ENCODE measurements around the gene CDK1.
"Not testable (repeated sequence)": the region's sequence is repeated elsewhere in the genome, so short reads cannot be mapped to it uniquely, and the experiment has no call there.

CDK1 gene

DNA sequence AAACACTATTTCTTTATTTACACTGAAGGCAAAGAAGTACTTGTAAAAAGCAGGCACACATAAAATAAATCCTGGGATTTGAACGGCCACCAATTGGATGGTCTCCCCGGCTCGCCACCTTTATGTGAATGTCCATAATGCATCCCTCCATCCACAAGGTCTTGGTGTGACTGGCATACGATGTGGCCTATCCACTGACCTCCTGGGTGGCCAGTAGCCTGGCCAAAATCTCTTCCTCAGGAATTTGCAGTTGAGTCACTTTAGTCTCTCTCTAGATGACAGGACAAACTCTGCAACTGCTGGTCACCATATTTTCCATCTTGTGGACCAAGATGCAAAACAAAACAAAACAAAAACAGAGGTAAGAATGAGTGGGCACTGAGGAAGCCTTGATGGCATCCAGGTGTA lies 39.1 kb downstream of the CDK1 start:
- DNase-seq (ENCODE audit: low spot score): peak; percentile 38

DNA sequence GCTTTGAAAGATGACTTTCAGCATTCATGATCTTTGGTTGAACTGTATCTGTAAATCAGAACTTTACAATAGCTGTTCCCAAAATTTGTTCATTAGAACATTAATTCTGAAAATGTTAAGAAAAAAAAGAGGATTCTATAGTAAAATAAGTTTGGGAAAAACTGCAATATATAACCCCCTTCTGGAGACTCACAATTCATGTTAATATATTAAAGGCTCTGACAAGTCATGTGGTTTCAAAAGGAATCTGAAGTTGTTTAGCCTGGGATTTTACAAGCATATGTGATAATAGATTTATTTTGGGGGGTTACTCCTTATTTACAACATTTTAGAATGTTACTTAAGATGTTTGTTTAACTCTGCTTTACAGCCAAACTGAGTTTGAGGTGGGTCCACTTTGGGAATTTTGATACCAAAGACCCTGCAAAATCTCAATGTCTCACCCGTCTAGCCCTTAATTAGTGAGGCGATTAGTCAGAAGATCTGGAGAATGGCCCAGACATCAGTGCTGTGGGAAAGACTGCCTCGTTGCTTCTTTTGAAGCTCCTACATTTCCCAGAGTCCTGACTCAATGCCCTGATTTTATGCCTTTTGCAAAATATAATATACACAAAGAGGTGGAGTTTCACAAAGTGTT lies 40.0 kb downstream of the CDK1 start:
- no peak for DNase-seq (ENCODE audit: low spot score)

DNA sequence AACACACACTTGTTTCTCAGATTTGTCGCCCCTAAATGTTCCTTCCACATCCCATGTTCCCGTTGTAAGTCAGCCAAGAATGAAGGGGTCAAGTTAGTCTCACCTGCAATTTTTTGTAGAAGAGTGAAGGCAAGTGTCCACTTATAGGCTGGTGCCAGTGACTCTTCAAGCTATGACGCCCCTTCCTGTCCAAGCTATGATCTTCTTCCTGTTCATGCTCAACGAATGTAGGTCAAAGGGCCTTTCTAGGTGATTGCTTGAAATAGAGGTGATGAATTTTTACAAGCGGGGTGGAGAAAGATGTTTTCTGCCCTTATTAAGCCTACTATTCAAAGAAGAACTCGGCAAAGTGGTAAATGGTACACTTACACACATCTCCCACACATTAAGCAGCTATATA lies 41.0 kb downstream of the CDK1 start:
- no peak for DNase-seq (ENCODE audit: low spot score)

DNA sequence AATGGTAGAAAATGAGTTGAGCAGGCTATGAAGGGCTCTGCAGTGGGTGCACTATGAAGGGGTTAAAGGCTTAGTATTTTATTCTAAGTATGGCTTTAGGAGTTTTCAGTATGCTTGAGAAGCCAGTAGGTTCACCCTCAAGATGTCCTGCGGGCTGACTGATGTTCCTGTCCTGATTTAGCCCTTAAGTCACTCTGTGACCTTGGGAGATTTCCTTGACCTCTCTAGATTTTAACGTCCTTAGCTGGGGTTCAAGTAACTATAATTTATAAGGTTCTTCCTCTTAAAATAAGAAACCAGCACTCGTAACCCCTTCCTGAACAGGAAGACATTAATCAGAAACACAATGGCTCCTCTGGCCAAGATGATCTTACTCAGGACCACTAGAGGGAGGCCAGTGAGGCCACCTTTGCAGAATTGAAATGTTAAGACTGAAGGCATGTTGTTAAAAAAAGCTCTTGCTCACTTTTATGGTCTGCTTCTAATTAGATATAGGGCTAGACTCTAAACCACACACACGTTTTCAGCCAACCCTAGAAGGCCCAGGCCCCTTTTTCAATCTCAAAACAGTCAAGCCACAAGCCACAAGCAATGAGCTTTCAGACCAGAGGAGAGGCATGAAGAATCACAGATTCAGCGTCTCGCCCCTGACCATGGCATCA lies 41.9 kb downstream of the CDK1 start:
- no peak for DNase-seq (ENCODE audit: low spot score)

DNA sequence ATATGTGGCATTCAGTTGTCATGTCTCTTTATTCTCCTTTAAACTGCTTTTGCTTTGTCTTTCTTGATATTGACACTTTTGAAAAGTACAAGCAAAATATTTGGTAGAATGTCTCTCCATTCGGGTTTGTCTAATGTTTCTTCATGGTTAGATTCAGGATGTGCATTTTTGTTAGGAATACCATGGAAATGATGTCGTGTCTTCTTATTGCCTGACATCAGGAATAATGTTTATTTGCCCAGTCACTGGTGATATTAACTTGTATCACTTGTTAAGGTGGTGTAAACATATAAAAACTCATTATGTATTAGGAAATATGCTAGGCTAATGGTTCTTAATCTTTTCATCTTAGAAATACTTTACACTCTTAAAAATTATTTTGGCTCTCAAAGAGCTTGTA lies 43.4 kb downstream of the CDK1 start:
- DNase-seq (ENCODE audit: low spot score): no peak

DNA sequence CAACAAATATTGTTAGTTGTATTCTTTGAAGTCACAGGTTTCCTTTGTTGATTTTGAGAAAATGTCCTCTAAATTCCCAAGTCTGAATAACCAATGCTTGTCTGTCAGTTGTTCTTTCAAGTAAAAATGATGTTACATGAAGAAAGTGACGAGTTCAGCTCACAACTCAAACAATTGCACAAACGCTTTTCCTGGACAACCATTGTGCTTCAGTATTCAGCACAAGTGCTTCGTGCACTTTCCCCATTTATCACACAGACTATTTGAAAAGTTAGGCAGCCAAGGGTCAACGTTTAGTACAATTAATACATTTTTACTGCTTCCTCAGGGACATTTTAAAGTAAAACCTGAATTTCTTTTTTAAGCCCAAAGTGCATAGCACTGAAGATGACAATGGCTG lies 44.5 kb downstream of the CDK1 start:
- no peak for DNase-seq (ENCODE audit: low spot score)

DNA sequence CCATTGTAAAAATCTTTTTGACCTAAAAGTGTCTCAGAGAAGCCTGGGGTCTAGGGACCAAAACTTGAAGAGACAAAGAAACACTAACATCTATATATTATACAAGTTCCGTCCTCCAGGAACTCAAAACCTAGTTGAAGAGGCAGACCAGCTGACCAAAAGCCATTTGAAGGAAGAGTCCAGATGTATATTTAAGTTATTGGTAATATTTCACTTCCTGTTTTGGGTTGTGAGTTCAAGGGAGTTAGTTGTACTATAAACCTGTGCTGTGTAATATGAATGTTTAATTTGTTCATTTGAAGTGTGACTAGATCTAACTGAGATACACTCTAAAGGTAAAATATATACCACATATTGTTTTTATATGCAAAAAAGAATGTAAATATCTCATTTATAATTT lies 45.0 kb downstream of the CDK1 start:
- no peak for DNase-seq (ENCODE audit: low spot score)

DNA sequence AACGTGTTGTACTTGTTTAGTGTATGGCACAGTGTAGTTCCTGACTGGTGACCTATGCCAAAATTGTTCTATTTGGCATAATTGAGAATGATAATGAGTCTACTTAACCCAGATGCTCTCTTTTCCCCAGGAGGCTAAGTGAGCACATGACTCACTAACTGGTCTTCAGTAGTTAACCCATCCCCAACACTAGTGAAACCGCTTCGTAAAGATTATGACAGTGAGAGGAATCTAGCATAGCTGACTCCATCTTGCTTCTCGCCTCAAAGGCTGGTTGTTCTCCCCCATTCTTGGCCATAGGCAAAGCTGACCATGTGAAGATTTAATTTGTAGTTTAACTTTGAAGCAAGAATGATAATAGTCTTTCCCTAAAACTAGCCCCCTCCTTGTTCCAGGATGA lies 47.2 kb downstream of the CDK1 start:
- no peak for DNase-seq (ENCODE audit: low spot score)

DNA sequence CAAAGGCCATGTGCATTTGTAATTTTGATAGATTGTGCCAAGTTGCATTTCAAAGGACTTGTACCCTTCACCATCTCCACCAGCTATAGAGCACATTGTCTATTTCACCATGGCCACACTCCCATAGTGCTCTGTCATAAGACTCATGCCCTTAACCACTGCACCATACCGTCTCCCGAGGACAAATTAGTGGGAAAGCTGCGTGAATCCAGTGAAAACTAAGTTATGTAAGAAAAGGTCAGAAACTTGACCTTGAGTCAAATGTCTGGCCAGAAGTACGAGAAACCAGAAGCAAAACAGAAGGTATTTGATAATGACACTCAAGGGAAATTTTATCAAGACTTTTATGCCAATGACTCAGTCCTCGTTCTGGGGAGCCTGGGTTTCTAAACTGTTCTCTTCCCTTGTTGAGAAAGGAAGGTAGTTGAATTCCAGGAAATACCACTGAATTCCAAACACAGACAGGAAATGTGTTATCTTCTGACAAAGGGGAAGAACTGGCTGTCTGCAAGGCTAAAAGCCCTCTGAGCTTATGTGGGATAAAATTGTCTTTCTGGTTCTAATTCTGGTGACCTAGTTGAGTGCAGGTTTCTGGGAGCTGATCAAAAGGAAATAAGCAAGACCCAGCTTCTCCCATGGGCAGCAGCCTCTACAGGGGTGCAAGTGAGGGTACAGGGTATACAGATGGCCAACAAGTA lies 49.7 kb downstream of the CDK1 start:
- DNase-seq (ENCODE audit: low spot score): no peak

DNA sequence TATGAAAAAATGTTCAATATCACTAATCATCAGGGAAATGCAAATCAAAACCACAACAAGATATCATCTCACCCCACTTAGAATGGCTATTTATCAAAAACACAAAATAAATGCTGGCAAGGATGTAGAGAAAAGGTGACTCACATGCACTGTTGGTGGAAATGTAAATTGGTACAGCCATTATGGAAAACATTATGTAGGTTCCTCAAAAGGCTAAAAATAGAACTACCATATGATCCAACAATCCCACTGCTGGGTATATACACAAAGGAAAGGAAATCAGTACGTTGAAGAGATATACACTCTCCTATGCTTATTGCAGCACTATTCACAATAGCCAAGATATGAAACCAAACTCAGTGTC lies 50.2 kb downstream of the CDK1 start:
- DNase-seq (ENCODE audit: low spot score): no peak

DNA sequence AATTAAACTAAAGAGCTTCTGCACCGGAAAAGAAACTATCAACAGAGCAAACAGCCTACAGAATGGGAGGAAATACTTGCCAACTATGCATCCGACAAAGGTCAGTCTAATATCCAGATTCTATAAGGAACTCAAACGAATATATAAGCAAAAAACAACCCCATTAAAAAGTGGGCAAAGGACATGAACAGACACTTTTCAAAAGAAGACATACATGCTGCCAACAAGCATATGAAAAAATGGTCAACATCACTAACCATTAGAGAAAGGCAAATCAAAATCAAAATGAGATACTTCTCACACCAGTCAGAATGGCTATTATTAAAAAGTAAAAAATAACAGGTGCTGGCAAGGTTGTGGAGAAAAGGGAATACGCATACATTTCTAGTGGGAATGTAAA lies 53.9 kb downstream of the CDK1 start:
- not testable (repeated sequence) for DNase-seq (ENCODE audit: low spot score)

DNA sequence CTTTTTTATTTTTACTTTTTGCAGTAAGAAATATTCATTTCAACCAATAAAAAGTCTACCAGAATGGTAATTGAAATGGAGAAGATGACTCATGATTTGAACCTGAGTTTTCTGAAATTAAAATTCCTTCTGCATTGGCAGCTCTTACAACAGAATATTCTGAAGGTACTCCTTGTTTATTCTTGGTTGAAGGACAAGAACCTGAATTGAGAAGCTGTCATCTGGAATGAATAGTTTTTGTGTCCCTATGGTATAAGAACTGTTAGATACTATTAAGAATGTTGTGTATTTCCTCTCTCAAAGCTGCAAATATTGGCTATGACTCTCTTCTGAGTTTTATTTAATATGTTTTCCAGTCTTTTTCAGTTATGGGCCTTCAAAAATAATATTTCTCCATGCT lies 56.1 kb downstream of the CDK1 start:
- no peak for DNase-seq (ENCODE audit: low spot score)

DNA sequence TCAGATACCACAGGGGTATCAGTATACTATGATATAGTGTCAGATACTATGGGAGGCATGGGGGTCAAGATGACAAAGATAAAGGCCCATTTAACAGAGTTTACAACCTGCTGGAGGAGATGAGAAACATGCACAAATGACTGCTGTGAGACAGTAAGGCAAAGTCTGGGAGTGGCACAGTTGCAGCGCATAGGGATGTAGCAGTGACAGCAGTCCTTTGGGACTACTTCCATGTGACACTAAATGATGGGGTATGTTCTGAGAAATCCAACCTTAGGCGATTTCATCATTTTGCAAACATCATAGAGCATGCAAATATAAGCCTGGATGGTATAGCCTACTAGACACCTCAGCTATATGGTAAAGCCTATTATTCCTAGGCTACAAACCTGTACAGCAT lies 56.8 kb downstream of the CDK1 start:
- DNase-seq (ENCODE audit: low spot score): no peak

DNA sequence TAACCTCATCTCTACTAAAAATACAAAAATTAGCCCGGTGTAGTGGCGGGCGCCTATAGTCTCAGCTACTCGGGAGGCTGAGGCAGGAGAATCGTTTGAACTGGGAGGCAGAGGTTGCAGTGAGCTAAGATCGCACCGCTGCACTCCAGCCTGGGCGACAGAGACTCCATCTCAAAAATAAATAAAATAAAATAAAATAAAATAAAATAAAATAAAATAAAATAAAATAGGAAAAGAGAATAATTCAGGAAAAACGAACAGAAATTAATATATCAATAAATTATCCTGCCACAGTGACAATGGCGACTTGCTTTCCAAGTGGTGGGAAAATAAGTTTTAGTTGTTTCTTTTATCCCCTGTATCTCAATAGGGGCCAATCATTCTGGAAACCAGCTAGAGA lies 62.9 kb downstream of the CDK1 start:
- not testable (repeated sequence) for DNase-seq (ENCODE audit: low spot score)

DNA sequence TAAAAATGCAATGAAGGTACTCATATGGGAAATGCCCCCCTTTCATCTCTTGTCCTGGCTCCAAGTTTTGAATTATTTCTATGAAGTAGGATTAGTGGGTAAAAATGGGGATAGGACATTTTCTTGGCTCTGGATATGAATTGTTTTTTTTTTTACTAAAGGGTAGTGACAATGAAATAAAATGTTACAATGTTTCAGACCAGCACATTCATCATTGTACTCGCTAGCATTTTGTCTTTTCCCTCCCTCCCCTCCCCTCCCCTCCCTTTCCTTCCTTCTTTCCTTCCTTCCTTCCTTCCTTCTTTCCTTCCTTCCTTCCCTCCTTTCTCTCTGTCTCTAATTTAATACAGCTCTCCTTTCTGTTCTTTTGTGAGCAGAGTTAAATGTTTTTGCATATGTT lies 64.4 kb downstream of the CDK1 start:
- no peak for DNase-seq (ENCODE audit: low spot score)
